SK-N-SH treated with all-trans-retinoic acid at 6 μM for 48 hours (cell line): ENCODE results near the gene GRB14.

ENCODE experiments used
- ATAC-seq: fragments of 200-7000 bp; cut with Tn5 transposase; 3 replicates; pipeline ENCODE4 v1.9.1; 2020; ENCODE audit warnings: mild to moderate bottlenecking, moderate library complexity
- ARNTL ChIP-seq: fragments of 450-650 bp; formaldehyde crosslinking; IDR thresholded peaks from 2 replicates; pipeline ENCODE4 v1.5.0; 2020; ENCODE audit warnings: low read depth, mild to moderate bottlenecking, moderate library complexity, borderline replicate concordance
- BACH2 ChIP-seq: fragments of 250-450 bp; sonication (Bioruptor Pico); IDR thresholded peaks from 2 replicates; pipeline ENCODE4 v1.9.0; 2021; ENCODE audit warnings: mild to moderate bottlenecking, borderline replicate concordance
- CREB5 ChIP-seq: fragments of 250-450 bp; sonication (Bioruptor Pico); IDR thresholded peaks from 2 replicates; pipeline ENCODE4 v1.5.1; 2020; ENCODE audit warnings: low read depth, mild to moderate bottlenecking, moderate library complexity
- CSDC2 ChIP-seq: fragments of 250-450 bp; sonication (Bioruptor Pico); IDR thresholded peaks from 2 replicates; pipeline ENCODE4 v1.5.0; 2020; ENCODE audit warnings: mild to moderate bottlenecking, moderate library complexity
- CSRNP3 ChIP-seq: fragments of 250-450 bp; sonication (Bioruptor Pico); IDR thresholded peaks from 2 replicates; pipeline ENCODE4 v1.5.1; 2021; ENCODE audit warnings: mild to moderate bottlenecking, moderate library complexity
- ESRRG ChIP-seq: fragments of 250-450 bp; sonication (Bioruptor Pico); IDR thresholded peaks from 2 replicates; pipeline ENCODE4 v1.6.1; 2021; ENCODE audit warnings: mild to moderate bottlenecking
- GLIS3 ChIP-seq: fragments of 250-450 bp; sonication (Bioruptor Pico); IDR thresholded peaks from 2 replicates; pipeline ENCODE4 v1.5.0; 2020; ENCODE audit warnings: mild to moderate bottlenecking, moderate library complexity
- ISL1 ChIP-seq: fragments of 250-450 bp; sonication (Bioruptor Pico); IDR thresholded peaks from 2 replicates; pipeline ENCODE4 v2.1.2; 2022; ENCODE audit warnings: mild to moderate bottlenecking, moderate library complexity
- OSR1 ChIP-seq: fragments of 250-450 bp; sonication (Bioruptor Pico); IDR thresholded peaks from 2 replicates; pipeline ENCODE4 v1.8.0; 2022; ENCODE audit warnings: moderate library complexity, mild to moderate bottlenecking, inconsistent platforms
- POU6F1 ChIP-seq: fragments of 250-450 bp; sonication (Bioruptor Pico); IDR thresholded peaks from 2 replicates; pipeline ENCODE4 v1.8.0; 2021; ENCODE audit warnings: low read depth, mild to moderate bottlenecking, moderate library complexity, borderline replicate concordance
- RARB ChIP-seq: fragments of 250-450 bp; sonication (Bioruptor Pico); IDR thresholded peaks from 2 replicates; pipeline ENCODE4 v1.8.0; 2021; ENCODE audit warnings: mild to moderate bottlenecking, moderate library complexity
- SNAI2 ChIP-seq: fragments of 250-450 bp; sonication (Bioruptor Pico); IDR thresholded peaks from 2 replicates; pipeline ENCODE4 v1.5.0; 2020; ENCODE audit warnings: mild to moderate bottlenecking, moderate library complexity
- TOX ChIP-seq: fragments of 250-450 bp; sonication (Bioruptor Pico); IDR thresholded peaks from 2 replicates; pipeline ENCODE4 v1.8.0; 2021; ENCODE audit warnings: mild to moderate bottlenecking, moderate library complexity, borderline replicate concordance
- TSHZ2 ChIP-seq: fragments of 250-450 bp; sonication (Bioruptor Pico); IDR thresholded peaks from 2 replicates; pipeline ENCODE4 v1.5.0; 2020; ENCODE audit warnings: mild to moderate bottlenecking, moderate library complexity
- ZC3H10 ChIP-seq: fragments of 250-450 bp; sonication (Bioruptor Pico); IDR thresholded peaks from 2 replicates; pipeline ENCODE4 v1.5.1; 2021; ENCODE audit warnings: mild to moderate bottlenecking, moderate library complexity
- ZFP3 ChIP-seq: fragments of 250-450 bp; sonication (Bioruptor Pico); IDR thresholded peaks from 2 replicates; pipeline ENCODE4 v1.5.0; 2020; ENCODE audit warnings: mild to moderate bottlenecking, moderate library complexity
- ZFP30 ChIP-seq: fragments of 450-650 bp; formaldehyde crosslinking; IDR thresholded peaks from 2 replicates; pipeline ENCODE4 v1.5.0; 2022; ENCODE audit warnings: mild to moderate bottlenecking, moderate library complexity
- ZNF565 ChIP-seq: fragments of 450-650 bp; formaldehyde crosslinking; conservative IDR thresholded peaks from 2 replicates; pipeline ENCODE4 v1.5.0; 2020; ENCODE audit warnings: low read depth, mild to moderate bottlenecking, moderate library complexity
- ZNF70 ChIP-seq: fragments of 450-650 bp; formaldehyde crosslinking; IDR thresholded peaks from 2 replicates; pipeline ENCODE4 v1.5.0; 2020; ENCODE audit warnings: mild to moderate bottlenecking, moderate library complexity
- ZNF8 ChIP-seq: fragments of 450-650 bp; formaldehyde crosslinking; IDR thresholded peaks from 2 replicates; pipeline ENCODE4 v1.5.0; 2020; ENCODE audit warnings: mild to moderate bottlenecking, moderate library complexity

Gene GRB14

GRCh38 chr2:164509137-164509877 is 112.0 kb downstream of the GRB14 start (continued):
- TF ChIP-seq CSRNP3 (CRISPR knock-in tag) (no peak), CREB5 (CRISPR knock-in tag) (no peak), GLIS3 (CRISPR knock-in tag) (no peak), SNAI2 (CRISPR knock-in tag) (no peak), RARB (CRISPR knock-in tag) (no peak), ESRRG (CRISPR knock-in tag) (no peak), ZC3H10 (CRISPR knock-in tag) (no peak), ZFP30 (CRISPR knock-in tag) (no peak), ZNF565 (CRISPR knock-in tag) (no peak), ZNF8 (CRISPR knock-in tag) (no peak), OSR1 (CRISPR knock-in tag) (no peak), ZFP3 (CRISPR knock-in tag) (no peak)

GRCh38 chr2:164504253-164504652 is 117.0 kb downstream of the GRB14 start:
- TF ChIP-seq CSDC2 (CRISPR knock-in tag) (no peak), OSR1 (CRISPR knock-in tag) (no peak), CREB5 (CRISPR knock-in tag) (no peak), TSHZ2 (CRISPR knock-in tag) (no peak), ARNTL (CRISPR knock-in tag) (no peak), RARB (CRISPR knock-in tag) (no peak), SNAI2 (CRISPR knock-in tag) (no peak), ZNF8 (CRISPR knock-in tag) (no peak), ZFP3 (CRISPR knock-in tag) (no peak)
- peak; percentile 45; the same call in 2 of the 3 replicates for ATAC-seq

GRCh38 chr2:164498836-164499235 is 122.4 kb downstream of the GRB14 start:
- no peak for ATAC-seq
- TF ChIP-seq OSR1 (CRISPR knock-in tag) (no peak), ISL1 (no peak), ZNF70 (CRISPR knock-in tag) (no peak), SNAI2 (CRISPR knock-in tag) (no peak), POU6F1 (CRISPR knock-in tag) (no peak), ESRRG (CRISPR knock-in tag) (no peak), RARB (CRISPR knock-in tag) (no peak), BACH2 (CRISPR knock-in tag) (no peak), GLIS3 (CRISPR knock-in tag) (no peak), ZFP30 (CRISPR knock-in tag) (no peak), ZNF565 (CRISPR knock-in tag) (no peak), ARNTL (CRISPR knock-in tag) (no peak), TOX (no peak), CSRNP3 (CRISPR knock-in tag) (no peak), ZNF8 (CRISPR knock-in tag) (no peak)
